OCI-LY7 (cell line): ENCODE results near the gene UBXN11. TPM values are rescaled to one million over a fixed set of nuclear protein-coding genes. Genes with fewer than 3 reads are reported as not detected.
A peak's percentile ranks its signal among the peaks of the same experiment; 100 is the strongest.

Experiments used
- BruUV-seq: library from RNA; stranded (reverse); fragments of 400-500 nt; replicated peaks from 2 replicates; lab custom pipeline; 2021; lab: Mats Ljungman, UMichigan
- CTCF ChIA-PET: fragments of 300-600 bp; sonication (Branson Sonifier 250); formaldehyde crosslinking; loops from one replicate; lab custom pipeline; 2022; ENCODE audit warnings: antibody characterized with exemption; ENCODE audit not compliant: unreplicated experiment; lab: Charles Lee
- POLR2A ChIA-PET: fragments of 300-600 bp; sonication (Branson Sonifier 250); formaldehyde crosslinking; loops from one replicate; lab custom pipeline; 2022; ENCODE audit warnings: antibody characterized with exemption; lab: Charles Lee
- DNase-seq: peaks from one replicate; pipeline ENCODE4 v3.0.0-alpha.2; 2015; ENCODE audit warnings: low spot score
- H2AFZ ChIP-seq: fragments of 200-600 bp; sonication (generic), shearing (Covaris generic); 2 replicates; pipeline ENCODE4 v1.6.1; 2014; ENCODE audit warnings: mild to moderate bottlenecking, antibody characterized with exemption, low read length, moderate library complexity
- H3K27ac ChIP-seq: fragments of 200-600 bp; sonication (generic); 2 replicates; pipeline ENCODE4 v1.5.1; 2014; ENCODE audit warnings: mixed run types, low read depth, mild to moderate bottlenecking, moderate library complexity, low read length, inconsistent platforms; ENCODE audit not compliant: poor library complexity, severe bottlenecking
- H3K36me3 ChIP-seq: fragments of 200-600 bp; sonication (generic); 2 replicates; pipeline ENCODE4 v1.6.1; 2014; ENCODE audit warnings: mild to moderate bottlenecking, antibody characterized with exemption, low read length, moderate library complexity, mixed read lengths; ENCODE audit not compliant: insufficient read depth
- H3K4me1 ChIP-seq: fragments of 200-600 bp; sonication (generic); 2 replicates; pipeline ENCODE4 v1.5.1; 2014; ENCODE audit warnings: mild to moderate bottlenecking, low read length; ENCODE audit not compliant: insufficient read depth, poor library complexity, severe bottlenecking
- H3K4me2 ChIP-seq: fragments of 200-600 bp; sonication (generic); 2 replicates; pipeline ENCODE4 v1.6.1; 2014; ENCODE audit warnings: mild to moderate bottlenecking, low read length
- H3K4me3 ChIP-seq: fragments of 200-600 bp; sonication (generic); 2 replicates; pipeline ENCODE4 v1.5.1; 2014; ENCODE audit warnings: mild to moderate bottlenecking, low read depth, low read length; ENCODE audit not compliant: poor library complexity, severe bottlenecking
- H3K79me2 ChIP-seq: fragments of 200-600 bp; sonication (generic); 2 replicates; pipeline ENCODE4 v1.6.1; 2016; ENCODE audit warnings: low read depth, mild to moderate bottlenecking, low read length, moderate library complexity, mixed read lengths; ENCODE audit not compliant: insufficient read depth
- H3K9me2 ChIP-seq: fragments of 200-600 bp; sonication (generic); 2 replicates; pipeline ENCODE4 v1.6.1; 2016; ENCODE audit warnings: mild to moderate bottlenecking, low read length, mixed read lengths; ENCODE audit not compliant: insufficient read depth
- H3K9me3 ChIP-seq: fragments of 200-600 bp; sonication (generic); 2 replicates; pipeline ENCODE4 v1.6.1; 2014; ENCODE audit warnings: mild to moderate bottlenecking, mixed run types, low read length, mixed read lengths
- H4K20me1 ChIP-seq: fragments of 200-600 bp; sonication (generic); 2 replicates; pipeline ENCODE4 v1.6.1; 2014; ENCODE audit warnings: mild to moderate bottlenecking, antibody characterized with exemption, low read length, moderate library complexity, mixed read lengths; ENCODE audit not compliant: insufficient read depth
- EZH2phosphoT487 ChIP-seq: fragments of 200-600 bp; sonication (generic); IDR thresholded peaks from 2 replicates; pipeline ENCODE4 v1.6.1; 2018; ENCODE audit warnings: low read depth, borderline replicate concordance, mild to moderate bottlenecking, mixed run types, antibody characterized with exemption, low read length, moderate library complexity, mixed read lengths
- intact Hi-C: fragments of 100-400 bp; cut with micrococcal nuclease; formaldehyde crosslinking; loops from one replicate; pipeline ENCODE4 v1.10.0; 2022; ENCODE audit not compliant: unreplicated experiment
- total RNA-seq, 2 experiments: library from RNA; depleted of rRNA in 1 of 2; stranded (reverse); fragments of >200 nt in 1 of 2; shearing (Covaris generic) in 1 of 2; gene quantifications; 2 replicates each; pipeline ENCODE4 v1.2.3, GENCODE V29; 2014 to 2022
- TF ChIP-seq, protein P1 (sequence below): fragments of 200-600 bp; sonication (generic); conservative IDR thresholded peaks from 2 replicates; pipeline ENCODE4 v1.5.1; 2014; ENCODE audit warnings: mild to moderate bottlenecking, antibody characterized with exemption, low read length, moderate library complexity, mixed read lengths

Gene UBXN11
- total RNA-seq, 2 experiments from 2014 or later: 75.8 to 111 TPM

DNA sequence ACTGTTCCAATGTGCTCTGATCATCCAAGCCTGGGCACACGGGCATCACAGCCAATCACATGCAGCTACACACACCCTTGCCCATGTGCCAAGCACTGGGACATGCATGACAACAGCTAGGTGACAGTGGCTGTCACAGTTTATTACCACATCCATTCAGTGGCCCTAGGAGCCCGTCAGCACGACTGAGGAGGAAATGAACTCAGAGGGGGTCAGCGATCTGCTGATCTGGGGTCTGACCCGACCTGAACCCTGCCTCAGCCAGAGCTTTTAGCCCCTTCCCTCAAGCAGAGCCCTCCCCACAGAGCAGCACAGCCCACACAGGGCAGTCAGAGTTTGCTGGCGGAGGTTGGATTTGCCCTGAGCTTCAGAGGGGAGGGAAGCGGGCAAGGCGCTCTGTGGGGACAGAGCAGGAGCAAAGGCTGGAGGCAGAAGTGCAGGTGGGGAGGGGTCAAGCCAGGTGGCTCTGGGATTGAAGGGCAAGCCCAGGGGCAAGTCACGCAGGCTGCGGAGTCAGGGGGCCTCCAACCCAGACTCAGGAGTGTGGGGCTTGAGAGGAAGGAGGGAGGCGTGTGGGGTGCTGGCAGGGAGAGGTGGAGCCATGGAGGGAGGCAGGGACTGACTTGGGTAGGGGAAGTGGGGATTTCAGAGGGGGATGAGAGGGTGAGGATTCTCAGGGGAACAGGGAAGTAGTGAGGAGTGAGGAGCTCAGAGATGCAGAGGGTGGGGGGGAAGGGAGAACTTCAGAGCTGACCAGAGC is 16.1 kb downstream of the UBXN11 start:
- peak overlapping the region; percentile 32 for H3K4me3 ChIP-seq
- peaks cover 79% of the 10 kb centered on the region for H3K4me1 ChIP-seq
- POLR2A ChIA-PET: interaction anchor here (0.6 to 11.0 kb wide), 7 partner anchors 9 to 402 kb away, joined by 3 to 273 read pairs (median 6); partner anchors contain the start of genes CD52 and UBXN11
- H3K27ac ChIP-seq: peak overlapping the region; percentile 98
- H3K79me2 ChIP-seq: no peaks in the 10 kb centered on the region
- H3K36me3 ChIP-seq: peaks cover 32% of the 10 kb centered on the region
- no peak for DNase-seq
- no peaks in the 10 kb centered on the region for H3K9me2 ChIP-seq
- no peak overlapping the region; the same call in 1 of the 2 replicates for H2AFZ ChIP-seq
- no peaks in the 10 kb centered on the region for H4K20me1 ChIP-seq
- CTCF ChIA-PET: interaction anchor here (1.2 to 3.0 kb wide), 5 partner anchors 11 to 31 kb away, joined by 3 to 30 read pairs (median 15); partner anchors contain the start of gene CD52
- H3K4me2 ChIP-seq: peak overlapping the region; percentile 81
- BruUV-seq: no TSS peak
- intact Hi-C loops: no loop called here
- TF ChIP-seq, protein P1, sequence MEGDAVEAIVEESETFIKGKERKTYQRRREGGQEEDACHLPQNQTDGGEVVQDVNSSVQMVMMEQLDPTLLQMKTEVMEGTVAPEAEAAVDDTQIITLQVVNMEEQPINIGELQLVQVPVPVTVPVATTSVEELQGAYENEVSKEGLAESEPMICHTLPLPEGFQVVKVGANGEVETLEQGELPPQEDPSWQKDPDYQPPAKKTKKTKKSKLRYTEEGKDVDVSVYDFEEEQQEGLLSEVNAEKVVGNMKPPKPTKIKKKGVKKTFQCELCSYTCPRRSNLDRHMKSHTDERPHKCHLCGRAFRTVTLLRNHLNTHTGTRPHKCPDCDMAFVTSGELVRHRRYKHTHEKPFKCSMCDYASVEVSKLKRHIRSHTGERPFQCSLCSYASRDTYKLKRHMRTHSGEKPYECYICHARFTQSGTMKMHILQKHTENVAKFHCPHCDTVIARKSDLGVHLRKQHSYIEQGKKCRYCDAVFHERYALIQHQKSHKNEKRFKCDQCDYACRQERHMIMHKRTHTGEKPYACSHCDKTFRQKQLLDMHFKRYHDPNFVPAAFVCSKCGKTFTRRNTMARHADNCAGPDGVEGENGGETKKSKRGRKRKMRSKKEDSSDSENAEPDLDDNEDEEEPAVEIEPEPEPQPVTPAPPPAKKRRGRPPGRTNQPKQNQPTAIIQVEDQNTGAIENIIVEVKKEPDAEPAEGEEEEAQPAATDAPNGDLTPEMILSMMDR: no peak
- no peak for TF ChIP-seq EZH2phosphoT487
- no peaks in the 10 kb centered on the region for H3K9me3 ChIP-seq

DNA sequence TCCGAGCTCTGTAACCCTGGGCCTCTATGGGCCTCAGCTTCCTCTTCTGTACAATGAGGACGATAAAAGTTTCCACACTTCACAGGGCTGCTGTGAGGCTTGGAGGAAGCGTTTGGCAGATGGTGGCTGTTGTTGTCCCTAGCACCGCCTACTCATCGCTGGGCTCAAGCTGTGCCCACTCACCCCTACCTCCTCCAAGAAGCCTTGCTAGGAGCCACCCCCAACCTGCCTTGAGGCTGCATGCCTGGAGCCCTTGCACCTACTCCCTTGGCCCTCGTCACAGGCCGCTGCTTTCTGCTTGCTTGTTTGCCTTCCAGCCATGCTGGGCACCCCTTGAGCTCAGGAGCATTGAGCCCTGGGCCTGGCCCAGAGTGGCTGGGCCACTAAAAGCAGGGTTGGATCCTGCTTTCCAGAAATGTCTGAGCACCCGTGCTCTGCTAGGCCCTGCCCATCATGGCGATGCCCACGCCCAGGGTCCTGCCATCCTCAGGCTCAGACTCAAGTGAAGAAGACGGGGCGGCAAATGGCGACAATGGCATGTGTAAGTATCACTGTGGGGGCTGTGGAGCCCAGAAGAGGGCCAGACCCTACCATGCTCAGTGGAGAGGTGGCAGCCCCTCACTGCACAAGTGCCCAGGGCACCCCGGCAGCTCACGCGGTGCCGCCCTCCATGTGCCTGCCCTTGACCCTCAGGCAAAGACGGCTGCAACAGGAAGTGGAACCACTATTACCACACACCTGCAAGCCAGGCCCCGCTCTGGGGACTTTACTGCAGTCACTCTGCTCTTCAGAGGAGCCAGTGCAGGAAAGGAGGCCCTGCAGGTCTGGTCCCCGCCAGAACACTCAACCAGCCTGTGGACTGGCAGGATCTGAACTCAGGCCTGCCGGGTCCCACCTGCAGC is 17.0 kb downstream of the UBXN11 start:
- H2AFZ ChIP-seq: no peak overlapping the region
- POLR2A ChIA-PET: interaction anchor here (0.6 to 11.0 kb wide), 11 partner anchors 9 to 1954 kb away, joined by 3 to 273 read pairs (median 4); partner anchors contain the start of genes CD52, SH3BGRL3 and UBXN11
- H4K20me1 ChIP-seq: no peaks in the 10 kb centered on the region
- H3K9me3 ChIP-seq: no peaks in the 10 kb centered on the region
- intact Hi-C loops: loop anchor here (1.0 to 5.0 kb wide), 3 partner anchors 18 to 183 kb away; partner anchors contain the start of gene HMGN2
- DNase-seq: peak; percentile 98
- peak overlapping the region; percentile 81 for H3K4me2 ChIP-seq
- H3K4me3 ChIP-seq: peak overlapping the region; percentile 38
- peak overlapping the region; percentile 98 for H3K27ac ChIP-seq
- H3K36me3 ChIP-seq: peaks cover 31% of the 10 kb centered on the region
- H3K79me2 ChIP-seq: no peaks in the 10 kb centered on the region
- no peak for TF ChIP-seq EZH2phosphoT487
- TF ChIP-seq, protein P1: no peak
- CTCF ChIA-PET: interaction anchor here (0.9 to 3.0 kb wide), 7 partner anchors 10 to 32 kb away, joined by 3 to 30 read pairs (median 15); partner anchors contain the start of genes CD52 and SH3BGRL3
- no TSS peak for BruUV-seq
- H3K9me2 ChIP-seq: no peaks in the 10 kb centered on the region
- H3K4me1 ChIP-seq: peaks cover 88% of the 10 kb centered on the region
